Calu3 (cell line): ENCODE results near the gene CDH4. TPM values are rescaled to one million over a fixed set of nuclear protein-coding genes. Genes with fewer than 3 reads are reported as not detected.

Experiments
- BruUV-seq: library from RNA; stranded (reverse); fragments of 400-500 nt; replicated peaks from 2 replicates; lab custom pipeline; 2021; lab: Mats Ljungman, UMichigan
- CTCF ChIA-PET: fragments of 300-600 bp; sonication (Branson Sonifier 250); formaldehyde crosslinking; loops from one replicate; lab custom pipeline; 2022; ENCODE audit warnings: antibody characterized with exemption; lab: Charles Lee
- DNase-seq: peaks from one replicate; pipeline ENCODE4 v3.0.0; 2022
- H3K27ac Mint-ChIP-seq: one replicate; pipeline ENCODE4 v1.8.0; 2022; ENCODE audit warnings: mixed read lengths; ENCODE audit not compliant: unreplicated experiment
- H3K27me3 Mint-ChIP-seq: one replicate; pipeline ENCODE4 v1.8.0; 2022; ENCODE audit warnings: mixed read lengths; ENCODE audit not compliant: unreplicated experiment
- H3K36me3 Mint-ChIP-seq: one replicate; pipeline ENCODE4 v1.8.0; 2022; ENCODE audit warnings: mild to moderate bottlenecking, moderate library complexity, mixed read lengths; ENCODE audit not compliant: insufficient read depth, unreplicated experiment
- H3K4me1 Mint-ChIP-seq: one replicate; pipeline ENCODE4 v1.8.0; 2022; ENCODE audit warnings: mild to moderate bottlenecking, low read depth, mixed read lengths; ENCODE audit not compliant: unreplicated experiment
- H3K4me3 Mint-ChIP-seq: one replicate; pipeline ENCODE4 v1.8.0; 2022; ENCODE audit warnings: mild to moderate bottlenecking, low read depth, moderate library complexity, mixed read lengths; ENCODE audit not compliant: unreplicated experiment
- H3K9me3 Mint-ChIP-seq: one replicate; pipeline ENCODE4 v1.8.0; 2022; ENCODE audit warnings: low read depth, mixed read lengths; ENCODE audit not compliant: unreplicated experiment
- CTCF ChIP-seq: fragments of 200-600 bp; IDR thresholded peaks from one replicate; pipeline ENCODE4 v1.8.0; 2022; ENCODE audit warnings: antibody characterized with exemption; ENCODE audit not compliant: unreplicated experiment
- intact Hi-C: fragments of 100-400 bp; cut with micrococcal nuclease; formaldehyde crosslinking; loops from one replicate; pipeline ENCODE4 v1.10.0; 2022; ENCODE audit not compliant: unreplicated experiment
- total RNA-seq: library from RNA; stranded (reverse); gene quantifications from 2 replicates; pipeline ENCODE4 v1.2.3, GENCODE V29; 2022

CDH4 gene
- total RNA-seq, 1 experiment from 2014 or later, result not detected

- TF ChIP-seq CTCF, result no peak
- H3K4me3 Mint-ChIP-seq, result no peak overlapping the region
- no peaks in the 10 kb centered on the region for H3K36me3 Mint-ChIP-seq
- H3K4me1 Mint-ChIP-seq, result no peaks in the 10 kb centered on the region
- no peak overlapping the region for H3K27ac Mint-ChIP-seq
- intact Hi-C loops, result no loop called here
- no TSS peak for BruUV-seq
- H3K9me3 Mint-ChIP-seq, result peaks cover 12% of the 10 kb centered on the region
- no peak for DNase-seq
- CTCF ChIA-PET, result interaction anchor here (0.7 kb wide), 1 partner anchor 29 kb away, joined by 3 read pairs; no protein-coding TSS in a partner anchor
- H3K27me3 Mint-ChIP-seq, result peaks cover 81% of the 10 kb centered on the region
These were observed 636.2 kb downstream of the CDH4 start for GRCh38 chr20:61888101-61888865.

- Mint-ChIP-seq H3K4me3 (no peak overlapping the region), H3K9me3 (peaks cover 12% of the 10 kb centered on the region), H3K36me3 (no peaks in the 10 kb centered on the region), H3K27me3 (peaks cover 81% of the 10 kb centered on the region), H3K4me1 (no peaks in the 10 kb centered on the region), H3K27ac (no peak overlapping the region)
- CTCF ChIA-PET, result no interaction called here
- BruUV-seq, result no TSS peak
- no peak for DNase-seq
- intact Hi-C loops, result loop anchor here (10.0 kb wide), 1 partner anchor 1945 kb away; the partner anchor contains the start of genes FAM217B and PPP1R3D
- no peak for TF ChIP-seq CTCF
These were observed 637.6 kb downstream of the CDH4 start for GRCh38 chr20:61889659-61890058.

DNA sequence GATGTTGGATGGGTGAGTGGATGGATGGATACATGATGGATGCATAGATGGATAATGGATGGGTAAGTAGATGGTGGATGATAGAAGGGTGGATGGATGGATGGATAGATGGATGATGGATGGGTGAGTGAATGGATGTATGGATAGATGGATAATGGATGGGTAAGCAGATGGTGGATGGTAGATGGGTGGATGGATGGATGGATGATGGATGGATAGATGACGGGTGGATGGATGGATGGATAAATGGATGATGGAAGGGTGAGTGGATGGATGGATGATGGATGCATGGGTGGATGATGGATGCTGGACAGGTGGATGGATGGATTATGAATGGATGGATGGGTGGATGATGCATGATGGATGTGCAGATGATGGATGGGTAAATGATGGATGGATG lies 638.1 kb downstream of the CDH4 start:
- CTCF ChIA-PET, result no interaction called here
- no TSS peak for BruUV-seq
- Mint-ChIP-seq H3K4me1 (no peaks in the 10 kb centered on the region), H3K27ac (no peak overlapping the region), H3K9me3 (peaks cover 12% of the 10 kb centered on the region), H3K27me3 (peaks cover 81% of the 10 kb centered on the region), H3K4me3 (no peak overlapping the region), H3K36me3 (no peaks in the 10 kb centered on the region)
- no peak for TF ChIP-seq CTCF
- DNase-seq, result no peak
- intact Hi-C loops, result loop anchor here (10.0 kb wide), 1 partner anchor 1945 kb away; the partner anchor contains the start of genes FAM217B and PPP1R3D

- peaks cover 4% of the 10 kb centered on the region for H3K36me3 Mint-ChIP-seq
- no peak overlapping the region for H3K4me3 Mint-ChIP-seq
- no peak for TF ChIP-seq CTCF
- CTCF ChIA-PET, result no interaction called here
- H3K27ac Mint-ChIP-seq, result no peak overlapping the region
- no TSS peak for BruUV-seq
- intact Hi-C loops, result loop anchor here (10.0 kb wide), 1 partner anchor 1947 kb away; the partner anchor contains the start of genes FAM217B and PPP1R3D
- H3K27me3 Mint-ChIP-seq, result peaks cover 87% of the 10 kb centered on the region
- peaks cover 12% of the 10 kb centered on the region for H3K9me3 Mint-ChIP-seq
- H3K4me1 Mint-ChIP-seq, result no peaks in the 10 kb centered on the region
- no peak for DNase-seq
These were observed 639.4 kb downstream of the CDH4 start for GRCh38 chr20:61891476-61891875.
